Mesenteric fat pad (tissue), 1 donor: Measurements from ENCODE around the gene ZFP1. TPM values are rescaled to one million over a fixed set of nuclear protein-coding genes. Genes with fewer than 3 reads are reported as not detected.

ENCODE experiments used
- total RNA-seq: library from RNA; stranded (reverse); fragmentation: NEBNext Ultra II Directional; extraction: Animal tissue kit (Norgen Biotek cat#: 25700); gene quantifications from one replicate; pipeline ENCODE4 v1.2.1, GENCODE V29; 2021
- donor health status: DM: yes; HTN: yes; CAD: no.

Gene ZFP1
- total RNA-seq, 1 donor from 2014 or later, result 6.2 TPM

Other genes with a start within 250 kb of the ZFP1 start
- 47.3 TPM for gene WDR59, start 163.4 kb upstream of the ZFP1 start, total RNA-seq
- gene ZNRF1, start 149.5 kb upstream of the ZFP1 start, total RNA-seq, result 23.5 TPM
- gene LDHD, start 31.7 kb upstream of the ZFP1 start, total RNA-seq, result 10.2 TPM
- gene CTRB2, start 58.6 kb downstream of the ZFP1 start, total RNA-seq, result 4.1 TPM
- gene CTRB1, start 70.5 kb downstream of the ZFP1 start, total RNA-seq, result 4.8 TPM
- gene BCAR1, start 103.1 kb downstream of the ZFP1 start, total RNA-seq, result 86.5 TPM